Stimulated activated naive B cell treated with anti-CD40 and anti-IgM and Interleukin-4, amounts not matched to agents 10 μg/mL and 1 μg/mL and 100 μg/mL, for 72 hours (primary cell): ENCODE results near the gene MAPK12.

Experiments used
- ATAC-seq, 2 donors: fragments of 150-1000 bp; cut with Tn5 transposase; replicated peaks; 2 replicates each; pipeline ENCODE4 v1.10.0; 2021; ENCODE audit warnings: moderate library complexity in 1 of 2
- DNase-seq: peaks from one replicate; pipeline ENCODE4 v3.0.0; 2021
- H3K27ac Mint-ChIP-seq: one replicate; pipeline ENCODE4 v1.8.0; 2022; ENCODE audit warnings: mild to moderate bottlenecking, mixed read lengths
- H3K27me3 Mint-ChIP-seq, 2 donors: one replicate each; pipeline ENCODE4 v1.8.0; 2022; ENCODE audit warnings: mixed read lengths in 2 of 2
- H3K36me3 Mint-ChIP-seq, 2 donors: one replicate each; pipeline ENCODE4 v1.8.0; 2022; ENCODE audit warnings: mixed read lengths in 2 of 2, mild to moderate bottlenecking in 1 of 2
- H3K4me1 Mint-ChIP-seq, 2 donors: one replicate each; pipeline ENCODE4 v1.8.0; 2022; ENCODE audit warnings: mixed read lengths in 2 of 2, mild to moderate bottlenecking in 1 of 2
- H3K4me3 Mint-ChIP-seq, 2 donors: one replicate each; pipeline ENCODE4 v1.8.0; 2022; ENCODE audit warnings: mild to moderate bottlenecking in 2 of 2, mixed read lengths in 2 of 2, moderate library complexity in 1 of 2
- H3K9me3 Mint-ChIP-seq, 2 donors: one replicate each; pipeline ENCODE4 v1.8.0; 2022; ENCODE audit warnings: mixed read lengths in 2 of 2, mild to moderate bottlenecking in 1 of 2

Gene MAPK12

DNA sequence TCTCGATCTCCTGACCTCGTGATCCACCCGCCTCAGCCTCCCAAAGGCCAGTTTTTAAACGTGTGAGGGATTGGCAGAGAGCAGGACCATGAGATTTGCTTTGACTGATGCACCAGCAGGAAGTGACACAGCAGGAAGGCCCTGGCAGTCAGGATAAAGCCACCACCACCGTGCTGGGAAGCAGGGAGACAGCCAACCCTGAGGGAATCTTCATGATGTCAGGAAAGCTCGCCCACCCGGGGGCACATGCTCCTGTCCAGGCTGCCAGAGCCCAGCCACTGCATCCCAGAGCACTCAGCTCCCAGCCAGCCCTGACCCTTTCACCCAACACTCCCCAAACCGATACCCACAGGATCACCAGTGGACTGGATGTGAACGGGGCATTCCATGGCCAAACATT lies 22.7 kb downstream of the MAPK12 start:
- Mint-ChIP-seq H3K27ac (no peak overlapping the region), H3K4me1 (peaks cover 32 to 59% of the 10 kb centered on the region in 2 donors), H3K36me3 (peaks cover 33 to 36% of the 10 kb centered on the region in 2 donors)

DNA sequence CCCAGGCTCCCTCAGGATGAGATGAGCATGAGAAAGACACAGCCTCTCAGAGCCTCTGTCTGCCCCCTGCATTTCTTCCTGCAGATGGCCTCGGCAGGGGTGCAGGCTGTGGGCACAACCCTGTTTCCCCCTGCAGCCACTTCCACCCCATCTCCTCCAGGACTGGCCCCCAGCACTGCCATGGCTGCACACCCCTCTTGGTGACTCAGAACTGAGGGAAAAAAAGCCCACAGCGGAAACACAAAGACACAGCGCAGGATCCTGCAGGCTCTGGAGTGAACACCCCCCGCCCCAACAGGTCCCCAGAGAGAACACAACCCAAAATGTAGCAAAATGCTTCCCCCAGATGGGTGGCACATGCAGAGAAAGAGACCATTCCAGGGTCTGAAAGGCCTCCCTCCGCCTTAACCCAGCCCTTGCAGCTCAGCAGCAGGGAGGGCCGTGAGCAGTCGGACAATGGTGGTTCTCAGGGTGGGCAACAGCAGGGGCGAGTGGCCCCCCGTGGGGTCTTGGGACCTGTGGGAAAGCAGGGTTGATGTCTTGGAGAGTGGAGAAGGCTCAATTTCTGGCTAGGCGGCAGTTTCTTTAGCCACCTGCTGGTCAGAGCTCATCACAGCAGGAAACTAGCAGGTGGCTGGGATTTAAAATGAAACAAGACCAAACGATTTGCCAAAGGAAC lies 24.6 kb downstream of the MAPK12 start:
- no peak for ATAC-seq
- Mint-ChIP-seq H3K4me1 (peaks cover 31 to 45% of the 10 kb centered on the region in 2 donors), H3K27me3 (no peaks in the 10 kb centered on the region), H3K36me3 (peaks cover 46 to 51% of the 10 kb centered on the region in 2 donors), H3K27ac (no peak overlapping the region), H3K4me3 (no peak overlapping the region), H3K9me3 (peaks cover 7 to 8% of the 10 kb centered on the region in 2 donors)
- DNase-seq = no peak

More for the DNA sequence above, 22.7 kb downstream of the MAPK12 start:
- Mint-ChIP-seq H3K27me3 (no peaks in the 10 kb centered on the region), H3K9me3 (peaks cover 7 to 8% of the 10 kb centered on the region in 2 donors), H3K4me3 (no peak overlapping the region)
- ATAC-seq (no peak), DNase-seq (no peak)

DNA sequence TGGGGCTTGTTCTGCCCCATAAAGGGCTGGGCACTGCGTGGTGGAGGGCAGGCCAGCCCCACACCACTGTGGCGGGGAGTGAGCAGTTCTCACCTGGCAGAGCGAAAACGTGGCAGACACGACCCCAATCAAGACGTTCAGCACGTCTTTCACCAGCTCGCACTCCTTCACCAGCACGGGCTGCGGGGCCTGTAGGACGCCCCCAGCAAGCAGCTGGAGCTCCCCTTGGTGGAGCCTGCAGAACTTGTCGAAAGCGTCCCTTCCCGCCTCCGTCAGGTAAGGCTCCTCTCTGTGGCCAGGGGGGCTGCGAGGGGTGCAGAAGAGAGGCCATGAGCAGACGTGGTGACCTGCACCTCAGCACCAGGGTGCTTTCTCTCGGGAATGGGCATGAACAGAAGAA lies 28.3 kb downstream of the MAPK12 start:
- H3K9me3 Mint-ChIP-seq = peaks cover 7 to 8% of the 10 kb centered on the region in 2 donors
- H3K27me3 Mint-ChIP-seq = no peaks in the 10 kb centered on the region
- H3K4me1 Mint-ChIP-seq = peaks cover 25 to 37% of the 10 kb centered on the region in 2 donors
- H3K4me3 Mint-ChIP-seq = no peak overlapping the region
- no peak overlapping the region for H3K27ac Mint-ChIP-seq
- peaks cover 56 to 63% of the 10 kb centered on the region in 2 donors for H3K36me3 Mint-ChIP-seq
- DNase-seq = no peak
- ATAC-seq = no peak

DNA sequence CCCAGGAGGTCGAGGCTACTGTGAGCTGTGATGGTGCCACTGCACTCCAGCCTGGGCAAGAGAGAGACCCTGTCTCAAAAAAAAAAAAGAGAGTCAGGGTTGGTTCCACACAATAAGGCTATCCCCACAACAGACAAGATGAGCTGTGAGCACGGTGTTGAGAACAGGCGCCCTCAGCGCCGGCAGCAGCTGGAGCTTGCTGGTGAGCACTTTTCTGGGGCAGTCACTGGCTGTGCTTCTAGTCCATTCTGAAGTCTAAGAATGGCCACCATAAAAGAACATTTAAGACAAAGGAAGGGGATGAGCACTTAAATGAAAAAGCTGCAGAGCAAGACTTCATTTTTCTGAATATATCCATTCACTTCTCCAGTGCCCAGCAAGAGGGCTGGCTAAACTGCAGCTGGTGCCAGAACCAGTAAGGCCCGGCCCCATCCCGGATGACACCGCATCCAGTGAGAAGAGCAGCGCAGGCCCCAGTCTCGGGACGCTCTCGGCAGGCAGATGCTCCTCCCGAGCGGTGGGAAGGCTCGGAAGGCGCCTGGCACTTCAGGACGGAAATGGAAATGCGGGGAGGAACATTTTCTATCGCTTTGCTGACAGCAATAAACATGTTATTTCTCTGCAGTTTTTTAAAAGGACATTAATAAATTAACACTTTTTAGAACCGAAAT lies 28.9 kb downstream of the MAPK12 start:
- peaks cover 52 to 58% of the 10 kb centered on the region in 2 donors for H3K36me3 Mint-ChIP-seq
- H3K4me1 Mint-ChIP-seq = peaks cover 22 to 31% of the 10 kb centered on the region in 2 donors
- no peak for DNase-seq
- H3K27me3 Mint-ChIP-seq = no peaks in the 10 kb centered on the region
- H3K27ac Mint-ChIP-seq = no peak overlapping the region
- no peak for ATAC-seq
- H3K4me3 Mint-ChIP-seq = no peak overlapping the region
- peaks cover 7 to 8% of the 10 kb centered on the region in 2 donors for H3K9me3 Mint-ChIP-seq

DNA sequence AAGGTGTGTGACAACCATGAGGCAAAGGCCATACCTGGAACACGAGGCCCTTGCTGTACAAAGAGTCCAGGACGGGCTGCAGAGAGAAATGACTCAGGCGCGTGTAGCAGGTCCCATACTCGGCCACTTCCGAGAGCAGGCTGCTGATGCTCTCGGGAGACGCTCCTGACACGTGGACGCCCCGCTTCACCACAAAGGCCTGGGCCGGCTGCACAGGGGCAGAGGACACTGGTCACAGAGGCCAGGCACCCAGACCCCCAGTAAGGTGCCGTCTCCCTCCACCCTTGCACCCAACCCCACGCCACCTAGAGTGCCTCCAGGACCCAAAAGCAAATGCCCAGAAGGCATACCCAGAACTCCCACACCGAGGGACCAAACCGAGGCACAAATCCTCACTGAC lies 32.1 kb downstream of the MAPK12 start:
- H3K27ac Mint-ChIP-seq = no peak overlapping the region
- H3K4me3 Mint-ChIP-seq = no peak overlapping the region
- DNase-seq = no peak
- peaks cover 46 to 53% of the 10 kb centered on the region in 2 donors for H3K36me3 Mint-ChIP-seq
- no peak for ATAC-seq
- H3K4me1 Mint-ChIP-seq = peaks cover 12% of the 10 kb centered on the region in 2 donors
- H3K9me3 Mint-ChIP-seq = peaks cover under 1 to 1% of the 10 kb centered on the region in 2 donors
- no peaks in the 10 kb centered on the region for H3K27me3 Mint-ChIP-seq

DNA sequence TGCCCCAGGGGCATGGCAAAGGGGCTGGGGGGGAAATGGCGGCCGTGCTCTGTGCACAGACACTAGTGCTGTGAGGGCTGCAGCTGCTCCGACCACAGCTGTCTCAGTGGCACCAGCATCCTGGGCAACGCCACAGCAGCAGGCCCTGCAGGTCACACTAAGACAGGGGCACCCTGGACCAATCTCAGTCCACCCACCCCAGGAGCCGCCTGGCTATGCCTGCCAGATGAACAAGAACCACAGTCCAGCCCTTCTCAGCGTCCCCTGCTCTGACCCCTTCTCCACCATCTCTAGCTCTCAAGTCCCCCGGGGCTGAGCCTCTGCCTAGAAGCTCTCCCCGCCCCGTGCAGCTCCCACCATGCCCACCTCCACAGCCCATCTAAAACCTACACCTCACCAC lies 33.1 kb downstream of the MAPK12 start:
- Mint-ChIP-seq H3K36me3 (peaks cover 43 to 52% of the 10 kb centered on the region in 2 donors), H3K27ac (no peak overlapping the region)
- no peak for ATAC-seq

DNA sequence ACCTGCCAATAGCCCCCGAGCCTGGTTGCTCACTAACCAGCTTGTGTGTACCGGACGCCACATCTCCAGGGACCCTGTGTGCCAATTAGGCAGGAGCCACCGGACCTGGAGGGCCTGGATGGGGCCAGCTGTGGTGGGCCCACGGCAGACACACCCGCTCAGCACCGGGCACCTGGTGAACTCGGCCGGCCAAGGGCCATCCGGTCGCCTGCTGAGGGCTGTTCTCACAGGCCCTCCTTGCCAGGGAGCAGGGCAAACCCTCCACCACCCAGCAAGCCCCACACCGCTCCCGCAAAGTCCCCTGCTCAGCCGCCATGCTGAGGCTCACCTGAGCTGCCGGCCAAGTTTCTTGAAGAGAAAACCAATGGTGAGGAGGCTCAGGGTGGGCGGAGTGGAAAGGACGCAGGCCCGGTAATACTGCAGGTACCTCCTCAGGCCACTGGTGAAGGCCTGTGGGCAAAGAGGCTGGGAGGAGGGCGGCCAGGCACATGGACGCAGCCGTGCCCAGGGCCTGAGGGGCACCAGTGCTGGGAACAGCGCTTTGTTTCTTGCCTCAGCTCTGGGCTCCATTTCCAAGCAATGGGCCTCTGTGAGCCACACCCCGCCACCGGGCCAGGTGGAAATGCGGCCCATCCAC lies 33.8 kb downstream of the MAPK12 start:
- Mint-ChIP-seq H3K27me3 (no peaks in the 10 kb centered on the region), H3K4me1 (peaks cover 4 to 6% of the 10 kb centered on the region in 2 donors), H3K36me3 (peaks cover 42 to 54% of the 10 kb centered on the region in 2 donors), H3K4me3 (no peak overlapping the region), H3K27ac (no peak overlapping the region), H3K9me3 (no peaks in the 10 kb centered on the region)
- no peak for DNase-seq
- no peak for ATAC-seq

More for the DNA sequence above, 33.1 kb downstream of the MAPK12 start:
- H3K4me1 Mint-ChIP-seq = peaks cover 4 to 6% of the 10 kb centered on the region in 2 donors
- H3K9me3 Mint-ChIP-seq = no peaks in the 10 kb centered on the region
- no peaks in the 10 kb centered on the region for H3K27me3 Mint-ChIP-seq
- no peak overlapping the region for H3K4me3 Mint-ChIP-seq
- no peak for DNase-seq

DNA sequence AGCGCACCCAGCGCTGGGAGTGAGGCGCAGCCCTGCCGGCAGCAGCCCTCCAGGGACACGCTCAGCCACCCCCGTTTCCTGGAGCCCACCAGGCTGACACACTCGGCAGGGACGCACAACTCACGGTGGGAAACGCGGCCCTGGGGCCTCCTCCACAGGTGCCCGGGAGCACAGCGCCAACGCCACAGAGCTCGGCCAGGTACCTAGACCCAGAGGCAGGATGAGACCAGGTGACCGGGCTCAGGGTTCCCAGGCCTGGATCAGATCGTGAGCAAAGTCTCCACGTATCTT lies 34.7 kb downstream of the MAPK12 start:
- Mint-ChIP-seq H3K4me1 (peaks cover 4 to 6% of the 10 kb centered on the region in 2 donors), H3K9me3 (no peaks in the 10 kb centered on the region)

DNA sequence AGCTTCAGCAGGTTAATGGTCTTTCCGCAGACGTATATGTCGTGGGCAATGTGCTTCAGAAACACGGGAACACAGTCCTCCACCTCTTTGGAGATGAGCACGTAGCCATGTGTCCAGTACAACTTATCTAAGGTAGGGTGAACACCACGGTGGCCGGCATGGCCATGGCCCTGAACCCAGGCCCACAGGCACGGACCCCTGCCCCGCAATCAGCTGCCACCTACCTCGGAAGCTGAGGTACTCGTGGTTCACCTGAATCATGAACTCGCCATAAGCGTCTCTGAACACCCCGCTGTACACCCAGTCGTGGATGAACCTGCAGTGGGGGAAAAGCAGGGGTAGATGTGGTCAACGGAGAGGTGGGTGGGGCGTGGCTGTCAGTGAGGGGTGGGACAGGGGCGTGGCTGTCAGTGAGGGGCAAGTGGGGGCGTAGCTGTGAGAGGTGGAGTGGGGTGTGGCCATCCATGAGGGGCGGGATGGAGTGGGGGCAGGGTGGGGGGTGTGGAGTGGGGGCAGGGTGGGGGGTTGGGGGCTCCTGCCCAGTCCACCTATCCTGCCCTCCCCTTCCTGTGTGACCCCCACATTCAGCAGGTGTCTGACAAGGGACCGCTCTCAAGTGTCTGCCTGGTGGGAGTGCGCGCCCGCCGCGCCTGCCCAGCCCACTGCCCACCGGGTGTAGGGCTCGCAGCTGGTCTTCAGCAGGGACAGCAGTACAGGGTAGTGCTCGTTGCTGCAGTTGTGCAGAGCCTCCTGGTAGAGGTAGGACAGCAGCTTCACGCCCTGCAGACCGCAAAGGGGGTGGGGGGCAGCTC lies 35.2 kb downstream of the MAPK12 start:
- ATAC-seq = no peak
- Mint-ChIP-seq H3K27ac (no peak overlapping the region), H3K36me3 (peaks cover 42 to 54% of the 10 kb centered on the region in 2 donors), H3K4me3 (no peak overlapping the region), H3K4me1 (peaks cover 4 to 6% of the 10 kb centered on the region in 2 donors), H3K9me3 (no peaks in the 10 kb centered on the region), H3K27me3 (no peaks in the 10 kb centered on the region)
- no peak for DNase-seq

More for the DNA sequence above, 34.7 kb downstream of the MAPK12 start:
- no peak overlapping the region for H3K4me3 Mint-ChIP-seq
- H3K36me3 Mint-ChIP-seq = peaks cover 41 to 53% of the 10 kb centered on the region in 2 donors
- H3K27ac Mint-ChIP-seq = no peak overlapping the region
- ATAC-seq (no peak), DNase-seq (no peak)
- no peaks in the 10 kb centered on the region for H3K27me3 Mint-ChIP-seq

DNA sequence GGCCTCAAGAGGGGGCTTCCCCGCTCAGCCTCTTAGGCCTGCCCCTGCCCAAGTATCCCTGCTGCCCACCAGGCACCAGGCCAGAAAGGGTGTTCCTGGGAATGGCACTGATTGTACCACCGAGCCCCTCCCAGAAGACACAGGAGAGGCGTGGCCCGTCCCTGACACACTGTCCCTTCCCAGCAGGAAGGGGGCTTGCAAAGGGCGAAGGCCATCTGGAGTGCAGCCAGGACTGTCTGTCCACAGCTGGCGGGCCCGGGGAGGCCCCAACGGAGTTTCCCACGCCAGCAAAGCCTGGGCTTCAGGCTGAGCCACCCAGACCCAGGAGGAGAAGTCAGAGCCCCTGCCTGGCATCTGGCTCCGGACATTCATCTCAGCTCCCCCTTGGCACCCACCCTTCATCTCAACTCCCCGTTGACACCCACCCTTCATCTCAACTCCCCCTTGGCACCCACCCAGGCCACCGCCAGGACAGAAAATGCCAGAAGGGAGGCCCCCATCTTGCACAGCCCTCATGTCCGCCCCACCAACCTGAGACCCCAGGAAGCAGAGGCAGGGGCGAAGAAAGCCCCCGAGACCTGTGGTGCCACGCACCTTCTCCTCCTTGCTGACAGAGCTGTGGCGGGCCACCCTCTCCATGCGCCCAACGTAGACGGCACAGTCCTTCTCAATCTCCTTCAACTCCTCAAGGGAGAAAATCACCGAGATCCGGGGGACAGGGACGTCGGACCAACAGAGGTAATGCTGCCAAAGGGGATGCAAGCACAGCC lies 36.1 kb downstream of the MAPK12 start:
- Mint-ChIP-seq H3K36me3 (peaks cover 46 to 60% of the 10 kb centered on the region in 2 donors), H3K27me3 (no peaks in the 10 kb centered on the region), H3K4me3 (no peak overlapping the region), H3K27ac (no peak overlapping the region), H3K4me1 (peaks cover 4 to 6% of the 10 kb centered on the region in 2 donors), H3K9me3 (no peaks in the 10 kb centered on the region)
- ATAC-seq = no peak
- no peak for DNase-seq

DNA sequence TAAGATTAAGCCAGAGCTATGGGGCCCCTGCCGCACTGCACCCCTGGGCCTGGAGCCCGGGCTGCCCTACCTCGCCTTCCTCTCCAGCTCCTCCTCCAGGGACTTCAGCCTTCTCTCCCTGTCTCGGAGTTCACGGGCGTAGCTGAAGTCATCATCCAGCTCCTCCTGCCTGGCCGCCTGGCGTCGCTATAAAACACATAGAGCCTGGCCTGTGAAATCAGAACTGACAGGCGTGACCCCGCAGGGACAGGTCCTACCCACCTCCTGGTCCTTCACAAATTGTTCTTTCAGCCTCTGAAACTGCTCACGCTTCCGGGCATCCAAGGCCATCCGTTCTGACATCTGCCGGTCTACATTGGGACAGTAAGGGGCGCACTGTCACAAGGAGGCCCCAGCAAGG lies 37.4 kb downstream of the MAPK12 start:
- peaks cover 8 to 11% of the 10 kb centered on the region in 2 donors for H3K4me1 Mint-ChIP-seq
- no peak overlapping the region for H3K27ac Mint-ChIP-seq
- no peak for ATAC-seq
- no peak overlapping the region for H3K4me3 Mint-ChIP-seq
- no peaks in the 10 kb centered on the region for H3K9me3 Mint-ChIP-seq
- H3K36me3 Mint-ChIP-seq = peaks cover 48 to 63% of the 10 kb centered on the region in 2 donors
- no peak for DNase-seq
- no peaks in the 10 kb centered on the region for H3K27me3 Mint-ChIP-seq

DNA sequence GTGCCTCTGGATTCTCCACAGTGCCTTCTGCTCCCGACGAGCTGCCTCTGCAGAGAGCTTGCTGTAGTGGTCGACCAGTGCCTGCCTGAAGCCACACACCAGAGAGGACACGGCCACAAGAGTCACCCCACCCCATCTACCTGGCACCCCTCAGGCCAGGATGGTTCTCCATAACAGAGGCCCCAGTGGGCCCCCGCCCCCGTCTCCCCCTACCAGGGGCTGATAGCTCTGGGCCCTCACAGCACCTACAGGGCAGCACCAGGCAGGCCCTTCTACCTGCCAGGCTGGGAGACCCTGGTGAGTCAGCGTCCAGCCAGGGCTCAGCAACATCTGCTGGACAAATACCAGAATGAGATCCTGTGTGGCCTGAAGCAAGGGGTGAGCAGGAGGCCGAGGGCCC lies 39.0 kb downstream of the MAPK12 start:
- no peak for DNase-seq
- Mint-ChIP-seq H3K27me3 (no peaks in the 10 kb centered on the region), H3K4me1 (peaks cover 6 to 21% of the 10 kb centered on the region in 2 donors), H3K9me3 (no peaks in the 10 kb centered on the region), H3K4me3 (no peak overlapping the region), H3K27ac (no peak overlapping the region), H3K36me3 (peaks cover 48 to 67% of the 10 kb centered on the region in 2 donors)
- ATAC-seq = no peak

DNA sequence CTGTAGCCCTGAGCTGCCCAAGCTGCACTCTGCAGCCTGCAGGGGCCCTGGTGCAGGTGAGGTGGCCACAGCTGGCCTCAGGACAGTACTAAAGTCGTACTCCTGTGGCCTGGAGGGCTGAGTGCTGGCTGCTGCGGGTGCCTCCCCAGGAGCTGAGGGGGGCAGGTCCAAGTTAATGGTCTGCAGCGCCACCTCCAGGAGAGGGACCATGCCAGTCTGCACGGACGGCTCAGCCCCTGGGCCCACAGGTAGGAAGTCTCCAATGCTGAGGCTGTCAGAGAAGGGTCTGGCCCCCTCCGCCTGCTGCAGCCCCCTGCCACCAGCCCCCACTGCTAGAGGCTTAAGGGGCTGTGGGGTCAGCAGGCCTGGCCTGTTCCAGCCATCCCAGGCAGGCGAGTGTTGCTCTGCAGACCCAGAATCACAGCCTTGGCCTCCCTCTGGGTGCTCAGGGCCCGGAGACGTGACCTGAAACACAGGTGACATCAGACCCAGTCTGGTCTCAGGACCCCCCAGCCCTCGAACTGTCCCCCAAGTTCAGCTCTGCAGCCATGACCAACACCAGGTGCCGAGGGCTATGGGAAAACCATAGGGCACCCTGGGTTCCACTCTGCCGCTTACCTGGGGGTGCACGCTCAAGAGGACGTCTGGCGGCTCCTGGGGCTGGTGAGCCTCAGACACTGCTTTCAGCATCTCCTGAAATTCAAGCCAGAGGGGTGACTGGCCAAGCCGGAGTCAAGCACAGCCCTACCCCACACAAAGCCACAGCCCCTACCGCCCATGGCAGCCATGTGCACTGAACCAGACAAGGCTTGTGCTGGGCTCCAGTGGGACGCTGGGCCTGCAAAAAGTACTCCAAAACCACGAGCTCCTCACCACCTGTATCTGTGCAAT lies 39.8 kb downstream of the MAPK12 start:
- peaks cover 49 to 66% of the 10 kb centered on the region in 2 donors for H3K36me3 Mint-ChIP-seq
- peaks cover 5 to 24% of the 10 kb centered on the region in 2 donors for H3K4me1 Mint-ChIP-seq
- ATAC-seq (no peak), DNase-seq (no peak)
- no peaks in the 10 kb centered on the region for H3K27me3 Mint-ChIP-seq
- H3K9me3 Mint-ChIP-seq = no peaks in the 10 kb centered on the region
- H3K4me3 Mint-ChIP-seq = no peak overlapping the region
- no peak overlapping the region for H3K27ac Mint-ChIP-seq
